ENCODE measurements around the gene MAP2K2.

DNA sequence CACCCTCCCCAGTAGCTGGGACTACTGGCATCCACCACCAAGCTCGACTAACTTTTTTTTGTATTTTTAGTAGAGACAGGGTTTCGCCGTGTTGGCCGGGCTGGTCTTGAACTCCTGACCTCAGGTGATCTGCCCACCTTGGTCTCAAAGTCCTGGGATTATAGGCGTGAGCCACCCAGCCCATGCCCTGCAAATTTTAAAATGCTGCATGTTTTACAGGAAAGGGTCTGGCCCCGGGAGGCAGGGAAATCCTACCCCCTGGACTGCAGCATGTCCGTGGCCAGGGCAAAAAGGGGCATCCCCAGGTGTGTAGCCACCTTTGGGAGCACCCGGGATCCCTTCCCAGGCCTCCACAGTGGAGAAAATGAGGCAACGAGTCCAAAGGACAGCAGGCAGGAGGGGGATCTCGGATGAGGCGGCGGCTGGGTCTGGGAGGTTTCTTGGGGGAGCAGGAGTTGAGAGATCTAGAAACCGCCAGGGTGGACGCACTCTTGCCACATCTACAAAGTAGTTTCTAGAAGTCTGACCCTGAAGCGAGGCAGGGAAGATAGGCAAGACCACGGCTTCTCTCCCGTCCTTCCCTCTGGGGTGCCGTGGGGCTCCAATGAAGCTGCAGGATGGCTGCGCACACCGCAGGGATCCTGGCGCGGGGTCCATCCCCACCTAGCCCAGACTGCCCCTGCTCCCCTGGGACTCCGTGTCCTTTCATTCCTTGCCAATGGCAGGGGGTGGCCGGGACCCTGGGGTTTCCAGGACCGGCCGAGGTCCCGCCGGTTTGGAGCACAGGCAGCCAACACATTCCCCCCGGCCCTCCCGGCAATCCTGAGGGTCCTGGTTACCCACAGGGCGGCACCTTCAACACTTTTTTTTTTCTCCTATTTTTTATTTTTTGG, 35.9 kb downstream of the MAP2K2 start:
- TF ChIP-seq, protein P1, sequence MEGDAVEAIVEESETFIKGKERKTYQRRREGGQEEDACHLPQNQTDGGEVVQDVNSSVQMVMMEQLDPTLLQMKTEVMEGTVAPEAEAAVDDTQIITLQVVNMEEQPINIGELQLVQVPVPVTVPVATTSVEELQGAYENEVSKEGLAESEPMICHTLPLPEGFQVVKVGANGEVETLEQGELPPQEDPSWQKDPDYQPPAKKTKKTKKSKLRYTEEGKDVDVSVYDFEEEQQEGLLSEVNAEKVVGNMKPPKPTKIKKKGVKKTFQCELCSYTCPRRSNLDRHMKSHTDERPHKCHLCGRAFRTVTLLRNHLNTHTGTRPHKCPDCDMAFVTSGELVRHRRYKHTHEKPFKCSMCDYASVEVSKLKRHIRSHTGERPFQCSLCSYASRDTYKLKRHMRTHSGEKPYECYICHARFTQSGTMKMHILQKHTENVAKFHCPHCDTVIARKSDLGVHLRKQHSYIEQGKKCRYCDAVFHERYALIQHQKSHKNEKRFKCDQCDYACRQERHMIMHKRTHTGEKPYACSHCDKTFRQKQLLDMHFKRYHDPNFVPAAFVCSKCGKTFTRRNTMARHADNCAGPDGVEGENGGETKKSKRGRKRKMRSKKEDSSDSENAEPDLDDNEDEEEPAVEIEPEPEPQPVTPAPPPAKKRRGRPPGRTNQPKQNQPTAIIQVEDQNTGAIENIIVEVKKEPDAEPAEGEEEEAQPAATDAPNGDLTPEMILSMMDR (IDR thresholded peaks at IDR 0.05), result no peak
- TF ChIP-seq POLR2A (IDR thresholded peaks at IDR 0.05), result no peak

Measured in lower leg skin (tissue), 3 donors.